Measurements from ENCODE around the gene PIH1D2. TPM values are rescaled to one million over a fixed set of nuclear protein-coding genes. Genes with fewer than 3 reads are reported as not detected.

Gene PIH1D2
- total and polyA plus RNA-seq, 2 of the 8 experiments (the other 6 are each of a cell fraction or from before 2014, with no cell fraction given): 0.53 to 0.73 TPM

GRCh38 chr11:112123129-112123528 lies 49.3 kb upstream of the PIH1D2 start:
- CTCF ChIA-PET (ENCODE audit: partially characterized antibody): interaction anchor here (0.5 to 2.1 kb wide), 4 partner anchors 10 to 396 kb away, joined by 3 to 20 read pairs (median 4); no protein-coding TSS in a partner anchor
- Histone ChIP-seq H3K36me3 (ENCODE audit: control insufficient read depth in 2 of 4, insufficient read depth in 4 of 4, low read length in 3 of 4) (no peaks in the 10 kb centered on the region), H3K9me3 (ENCODE audit: insufficient read depth in 2 of 2, low read depth in 1 of 2, low read length in 1 of 2) (no peaks in the 10 kb centered on the region)
- no peak for TF ChIP-seq EP300 (IDR thresholded peaks at IDR 0.05; ENCODE audit: borderline replicate concordance in 1 of 2, low read depth in 2 of 2, low read length in 2 of 2)
- no peak for TF ChIP-seq RAD21 (IDR thresholded peaks at IDR 0.05 in 1 of 2, conservative IDR thresholded peaks at IDR 0.05 in 1 of 2; ENCODE audit: low read depth in 2 of 2, low read length in 2 of 2)
- no peak for TF ChIP-seq RXRA (IDR thresholded peaks at IDR 0.05; ENCODE audit: insufficient read depth, low read depth, low read length)
- no peak for TF ChIP-seq TAF1 (IDR thresholded peaks at IDR 0.05; ENCODE audit: low read depth, low read length)
- no peak for TF ChIP-seq PHF8 (conservative IDR thresholded peaks at IDR 0.05; ENCODE audit: low read depth, low read length)
- TF ChIP-seq RBBP5 (IDR thresholded peaks at IDR 0.05; ENCODE audit: borderline replicate concordance, low read depth, low read length): no peak
- no peak for TF ChIP-seq SUZ12 (IDR thresholded peaks at IDR 0.05; ENCODE audit: low read length)
- TF ChIP-seq NANOG (IDR thresholded peaks at IDR 0.05; ENCODE audit: insufficient read depth, low read depth, low read length, poor library complexity, severe bottlenecking): no peak
- no peak for TF ChIP-seq BACH1 (IDR thresholded peaks at IDR 0.05; ENCODE audit: low read length)
- no peak for TF ChIP-seq JUND (IDR thresholded peaks at IDR 0.05; ENCODE audit: low read length)
- TF ChIP-seq KDM1A (IDR thresholded peaks at IDR 0.05; ENCODE audit: borderline replicate concordance, low read length): no peak
- no peak for TF ChIP-seq SIN3A (conservative IDR thresholded peaks at IDR 0.05 in 1 of 2, IDR thresholded peaks at IDR 0.05 in 1 of 2; ENCODE audit: low read depth in 1 of 2, low read length in 2 of 2)
- TF ChIP-seq ZNF274 (IDR thresholded peaks at IDR 0.05; ENCODE audit: borderline replicate concordance, extremely low read depth, low read length): no peak
- TF ChIP-seq NRF1 (IDR thresholded peaks at IDR 0.05; ENCODE audit: low read depth, low read length): no peak

More at GRCh38 chr11:112123129-112123528, 49.3 kb upstream of the PIH1D2 start:
- H3K4me3 ChIP-seq (ENCODE audit: extremely low read depth in 1 of 4, insufficient read depth in 2 of 4, low read depth in 3 of 4, low read length in 4 of 4): no peak overlapping the region
- 94% methylated on average over 4 of the region's 4 CpGs; no CpG with 5 or more reads in 1 of the 2 experiments for WGBS, 2 experiments (ENCODE audit: extremely low coverage in 1 of 2, insufficient coverage in 1 of 2, insufficient read length in 1 of 2, insufficient replicate concordance in 2 of 2, low coverage in 1 of 2, low lambda C conversion rate in 2 of 2, missing lambda C conversion rate in 1 of 2)
- H2BK20ac ChIP-seq (ENCODE audit: low read length): no peak overlapping the region
- H2AK5ac ChIP-seq (ENCODE audit: low read depth, low read length): no peak overlapping the region
- no peak overlapping the region for H3K9ac ChIP-seq (replicated peaks in 1 of 4; ENCODE audit: extremely low read depth in 1 of 4, low read depth in 3 of 4, low read length in 3 of 4)
- H3K27ac ChIP-seq (ENCODE audit: low read depth, low read length): no peak overlapping the region
- H2BK12ac ChIP-seq (ENCODE audit: low read depth, low read length): no peak overlapping the region
- H3K27me3 ChIP-seq (replicated peaks in 1 of 4; ENCODE audit: control insufficient read depth in 3 of 4, extremely low read depth in 1 of 4, insufficient read depth in 3 of 4, low read length in 3 of 4): no peaks in the 10 kb centered on the region
- no peaks in the 10 kb centered on the region for H3K4me1 ChIP-seq (replicated peaks in 1 of 4; ENCODE audit: control insufficient read depth in 3 of 4, insufficient read depth in 4 of 4, low read length in 3 of 4)
- no peak overlapping the region for H3K4ac ChIP-seq (replicated peaks; ENCODE audit: insufficient read length, low read depth, low read length)
- H2BK5ac ChIP-seq (ENCODE audit: low read depth, low read length): no peak overlapping the region
- no peak overlapping the region for H2BK15ac ChIP-seq (ENCODE audit: low read length)
- H4K20me1 ChIP-seq (replicated peaks in 1 of 2; ENCODE audit: control insufficient read depth in 1 of 2, insufficient read depth in 2 of 2, low read length in 2 of 2): no peaks in the 10 kb centered on the region
- no peak overlapping the region for H2BK120ac ChIP-seq (replicated peaks; ENCODE audit: low read depth, low read length)
- H3K23ac ChIP-seq (ENCODE audit: insufficient read length): no peak overlapping the region
- H4K8ac ChIP-seq (ENCODE audit: extremely low read depth, insufficient read depth, low read length): no peak overlapping the region
- FAIRE-seq (no peak), DNase-seq (ENCODE audit: low read depth in 1 of 2, low spot score in 2 of 2) (no peak)
- no peak overlapping the region for H2AFZ ChIP-seq (ENCODE audit: low read length)
- H3K23me2 ChIP-seq (ENCODE audit: low read depth, low read length): no peaks in the 10 kb centered on the region; the same call in 1 of the 2 replicates
- no peaks in the 10 kb centered on the region for H3K79me1 ChIP-seq (ENCODE audit: low read depth, low read length)
- H4K91ac ChIP-seq (replicated peaks; ENCODE audit: insufficient read length, low read length): no peak overlapping the region
- no peaks in the 10 kb centered on the region for H3K79me2 ChIP-seq (ENCODE audit: control insufficient read depth in 1 of 2, insufficient read depth in 2 of 2, low read length in 2 of 2)
- H3K56ac ChIP-seq (replicated peaks; ENCODE audit: insufficient read length, low read depth, low read length): no peak overlapping the region
- H4K5ac ChIP-seq (ENCODE audit: insufficient read length, low read depth, low read length): no peak overlapping the region
- POLR2A ChIA-PET (ENCODE audit: partially characterized antibody): no interaction called here
- no peak overlapping the region for H3K4me2 ChIP-seq (ENCODE audit: insufficient read depth in 1 of 2, low read depth in 2 of 2, low read length in 2 of 2)
- no peak overlapping the region for H3K14ac ChIP-seq (ENCODE audit: insufficient read length)
- no peak overlapping the region for H3K18ac ChIP-seq (ENCODE audit: extremely low read depth, low read length)

Measured in H1 (cell line).